Keratinocyte (primary cell): ENCODE results near the gene MAP4. TPM values are rescaled to one million over a fixed set of nuclear protein-coding genes. Genes with fewer than 3 reads are reported as not detected.

Experiments
- DNase-seq: peaks from one replicate; pipeline ENCODE4 v3.0.0-alpha.2; 2011; ENCODE audit warnings: low read depth, missing footprints, low spot score
- FAIRE-seq: peaks from 2 replicates; lab custom pipeline; 2011; peaks lifted over from hg19 to GRCh38; lab: Jason Lieb, UNC
- H2AFZ ChIP-seq: 2 replicates; pipeline ENCODE4 v1.6.0; 2012; ENCODE audit warnings: low read length, control low read depth, inconsistent platforms; ENCODE audit not compliant: control insufficient read depth
- H3K27ac ChIP-seq: 2 replicates; pipeline ENCODE4 v1.5.1; 2011; ENCODE audit warnings: low read length; ENCODE audit not compliant: control insufficient read depth, insufficient read depth
- H3K27me3 ChIP-seq: 3 replicates; pipeline ENCODE4 v1.6.0; 2011; ENCODE audit warnings: low read length; ENCODE audit not compliant: control insufficient read depth, insufficient read depth; ENCODE audit errors: extremely low read depth
- H3K36me3 ChIP-seq, 2 experiments: 2 replicates in 1 of 2; 3 replicates in 1 of 2; pipeline ENCODE4 v1.5.1; 2011; ENCODE audit warnings: low read length in 2 of 2, mild to moderate bottlenecking in 1 of 2; ENCODE audit not compliant: control insufficient read depth in 2 of 2, insufficient read depth in 2 of 2; ENCODE audit errors: extremely low read depth in 1 of 2
- H3K4me1 ChIP-seq: 3 replicates; pipeline ENCODE4 v1.5.1; 2011; ENCODE audit warnings: low read length; ENCODE audit not compliant: control insufficient read depth, insufficient read depth; ENCODE audit errors: extremely low read depth
- H3K4me2 ChIP-seq: 3 replicates; pipeline ENCODE4 v1.6.0; 2011; ENCODE audit warnings: low read depth, low read length; ENCODE audit not compliant: control insufficient read depth, insufficient read depth; ENCODE audit errors: extremely low read depth
- H3K4me3 ChIP-seq, 3 experiments: fragments of 200-600 bp in 1 of 3; sonication (generic) in 1 of 3; 2 replicates in 2 of 3; 3 replicates in 1 of 3; pipeline ENCODE4 v1.5.1; 2011 to 2016; ENCODE audit warnings: low read length in 3 of 3, mild to moderate bottlenecking in 3 of 3, control low read depth in 2 of 3, inconsistent platforms in 1 of 3, low read depth in 1 of 3, mixed read lengths in 1 of 3, mixed run types in 1 of 3, moderate library complexity in 1 of 3; ENCODE audit not compliant: control insufficient read depth in 2 of 3, insufficient read depth in 2 of 3; ENCODE audit errors: extremely low read depth in 1 of 3
- H3K79me2 ChIP-seq: 2 replicates; pipeline ENCODE4 v1.6.0; 2012; ENCODE audit warnings: low read length; ENCODE audit not compliant: control insufficient read depth, insufficient read depth
- H3K9ac ChIP-seq: 3 replicates; pipeline ENCODE4 v1.6.0; 2011; ENCODE audit warnings: low read length; ENCODE audit not compliant: control insufficient read depth, insufficient read depth; ENCODE audit errors: extremely low read depth
- H3K9me1 ChIP-seq: 3 replicates; pipeline ENCODE4 v1.6.0; 2011; ENCODE audit warnings: low read length; ENCODE audit not compliant: control insufficient read depth, insufficient read depth; ENCODE audit errors: extremely low read depth
- H3K9me3 ChIP-seq: 2 replicates; pipeline ENCODE4 v1.5.1; 2012; ENCODE audit warnings: low read depth, low read length; ENCODE audit not compliant: control insufficient read depth
- H4K20me1 ChIP-seq: 3 replicates; pipeline ENCODE4 v1.6.0; 2011; ENCODE audit warnings: low read length; ENCODE audit not compliant: control insufficient read depth, insufficient read depth; ENCODE audit errors: extremely low read depth
- CTCF ChIP-seq, 3 experiments: IDR thresholded peaks in 1 of 3; conservative IDR thresholded peaks in 1 of 3; optimal IDR thresholded peaks in 1 of 3; 2 replicates in 2 of 3; 3 replicates in 1 of 3; pipeline versions ENCODE3 to v1.5.1; 2011; ENCODE audit warnings: low read length in 3 of 3, mild to moderate bottlenecking in 3 of 3, moderate library complexity in 2 of 3, control low read depth in 1 of 3, inconsistent platforms in 1 of 3; ENCODE audit not compliant: insufficient read depth in 2 of 3; ENCODE audit errors: extremely low read depth in 1 of 3
- EZH2 ChIP-seq: IDR thresholded peaks from one replicate; pipeline ENCODE4 v1.6.1; 2012; ENCODE audit warnings: inconsistent platforms, mild to moderate bottlenecking, low read length, moderate library complexity
- dilution Hi-C: fragments of 300-500 bp; cut with MboI; formaldehyde crosslinking; loops from one replicate; pipeline ENCODE4 v1.7.0; 2020; ENCODE audit warnings: low sequenced_read_pairs; ENCODE audit not compliant: extremely low pct_ligation_motif_present
- polyA plus RNA-seq, 5 experiments: library from polyadenylated mRNA; depleted of rRNA in 3 of 5; stranded (reverse) in 3 of 5; stranded (forward) in 1 of 5; unstranded in 1 of 5; fragments of >200 nt; gene quantifications; 1 replicate in 1 of 5; 2 replicates in 3 of 5; 3 replicates in 1 of 5; pipeline versions ENCODE4 v1.2.1 to v1.2.3, GENCODE V29; 2011 to 2012; ENCODE audit warnings: missing spikeins in 2 of 5, low read depth in 1 of 5, low replicate concordance in 1 of 5

Gene MAP4
- polyA plus RNA-seq, 1 donor (not counting 4 experiments of a cell fraction or from before 2014, with no cell fraction given) = 110 TPM

- Histone ChIP-seq H3K27ac (no peak overlapping the region), H3K9me1 (peaks cover 2% of the 10 kb centered on the region), H3K4me3 (no peak overlapping the region), H3K9me3 (no peaks in the 10 kb centered on the region), H3K9ac (no peak overlapping the region), H3K27me3 (no peaks in the 10 kb centered on the region), H2AFZ (no peak overlapping the region), H3K36me3 (peaks cover 2 to 4% of the 10 kb centered on the region in 2 experiments), H3K4me2 (no peak overlapping the region), H4K20me1 (peaks cover 34% of the 10 kb centered on the region), H3K79me2 (peaks cover 85% of the 10 kb centered on the region), H3K4me1 (peaks cover 29% of the 10 kb centered on the region)
- no peak for DNase-seq
- dilution Hi-C loops = no loop called here
- TF ChIP-seq CTCF (optimal IDR thresholded peaks at IDR 0.05 in 1 of 3, IDR thresholded peaks at IDR 0.05 in 1 of 3, conservative IDR thresholded peaks at IDR 0.05 in 1 of 3; ENCODE audit: extremely low read depth in 1 of 3, insufficient read depth in 2 of 3, low read length in 3 of 3) (no peak), EZH2 (no peak)
- FAIRE-seq = no peak
Observed at GRCh38 chr3:48023377-48023776, 7.2 kb upstream of the MAP4 start.

- no peak for DNase-seq
- H3K79me2 ChIP-seq = peaks cover 85% of the 10 kb centered on the region
- H3K4me3 ChIP-seq = no peak overlapping the region
- dilution Hi-C loops = no loop called here
- peaks cover 27% of the 10 kb centered on the region for H4K20me1 ChIP-seq
- H3K27me3 ChIP-seq = no peaks in the 10 kb centered on the region
- no peak overlapping the region for H3K4me2 ChIP-seq
- H3K27ac ChIP-seq = no peak overlapping the region
- TF ChIP-seq CTCF (optimal IDR thresholded peaks at IDR 0.05 in 1 of 3, IDR thresholded peaks at IDR 0.05 in 1 of 3, conservative IDR thresholded peaks at IDR 0.05 in 1 of 3; ENCODE audit: extremely low read depth in 1 of 3, insufficient read depth in 2 of 3, low read length in 3 of 3) = no peak
- TF ChIP-seq EZH2 = no peak
- peaks cover 25% of the 10 kb centered on the region for H3K4me1 ChIP-seq
- peaks cover 2% of the 10 kb centered on the region for H3K9me1 ChIP-seq
- H3K9me3 ChIP-seq = no peaks in the 10 kb centered on the region
- no peak for FAIRE-seq
- H3K36me3 ChIP-seq = peaks cover 4% of the 10 kb centered on the region in 2 experiments
- H3K9ac ChIP-seq = no peak overlapping the region
- H2AFZ ChIP-seq = no peak overlapping the region
Observed at GRCh38 chr3:48022178-48022577, 6.0 kb upstream of the MAP4 start.
